Retina (tissue), 1 donor: ENCODE data around the gene CSRNP3.
A peak's percentile ranks its signal among the peaks of the same experiment; 100 is the strongest.

Experiments used
- DNase-seq: peaks from one replicate; pipeline ENCODE4 v3.0.0-alpha.2; 2016

The CSRNP3 gene, protein sequence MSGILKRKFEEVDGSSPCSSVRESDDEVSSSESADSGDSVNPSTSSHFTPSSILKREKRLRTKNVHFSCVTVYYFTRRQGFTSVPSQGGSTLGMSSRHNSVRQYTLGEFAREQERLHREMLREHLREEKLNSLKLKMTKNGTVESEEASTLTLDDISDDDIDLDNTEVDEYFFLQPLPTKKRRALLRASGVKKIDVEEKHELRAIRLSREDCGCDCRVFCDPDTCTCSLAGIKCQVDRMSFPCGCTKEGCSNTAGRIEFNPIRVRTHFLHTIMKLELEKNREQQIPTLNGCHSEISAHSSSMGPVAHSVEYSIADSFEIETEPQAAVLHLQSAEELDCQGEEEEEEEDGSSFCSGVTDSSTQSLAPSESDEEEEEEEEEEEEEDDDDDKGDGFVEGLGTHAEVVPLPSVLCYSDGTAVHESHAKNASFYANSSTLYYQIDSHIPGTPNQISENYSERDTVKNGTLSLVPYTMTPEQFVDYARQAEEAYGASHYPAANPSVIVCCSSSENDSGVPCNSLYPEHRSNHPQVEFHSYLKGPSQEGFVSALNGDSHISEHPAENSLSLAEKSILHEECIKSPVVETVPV

DNA sequence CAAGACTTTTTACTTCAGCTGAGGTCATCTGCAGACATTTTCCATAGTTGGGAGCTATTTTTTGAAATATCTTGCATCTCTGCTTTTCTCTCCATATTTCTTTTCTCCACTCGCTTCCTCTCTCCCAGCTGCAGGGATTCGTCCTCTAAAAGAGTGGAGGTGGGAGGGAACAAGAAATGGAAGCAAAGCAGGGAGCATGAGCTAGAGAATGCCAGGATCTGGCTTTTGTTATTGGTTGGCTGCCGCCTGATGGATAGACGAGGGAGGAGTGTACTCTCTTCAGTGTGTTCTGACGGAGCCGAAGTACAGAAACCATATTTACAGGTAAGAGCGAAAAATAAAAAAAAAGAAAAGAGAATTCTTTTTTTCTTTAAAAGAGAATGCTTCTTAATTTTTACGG, at the start of gene CSRNP3:
CSRNP3 (plus strand) TSS at position 282 of the 400 bp plus-strand sequence. CDS start 125,368 bp downstream, outside the sequence.
- DNase-seq, result peak; percentile 76

DNA sequence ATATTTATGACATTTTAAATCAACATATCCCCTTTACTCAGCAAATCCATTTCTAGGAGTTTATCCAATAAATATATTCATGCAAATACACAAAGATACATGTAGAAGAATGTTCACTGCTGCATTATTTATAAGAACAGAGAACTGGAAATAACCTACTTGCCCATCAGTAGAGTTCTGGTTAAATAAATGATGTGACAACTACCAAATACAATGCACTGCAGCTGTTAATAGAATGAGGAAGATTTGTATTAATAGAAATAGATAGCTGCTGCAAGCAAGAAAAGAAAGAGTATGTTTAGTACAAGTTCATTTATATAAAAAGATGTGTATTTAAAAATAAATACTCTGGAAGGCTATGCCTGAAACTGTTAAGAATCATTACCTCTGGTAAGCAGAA, 49.3 kb upstream of the CSRNP3 start:
- no peak for DNase-seq

DNA sequence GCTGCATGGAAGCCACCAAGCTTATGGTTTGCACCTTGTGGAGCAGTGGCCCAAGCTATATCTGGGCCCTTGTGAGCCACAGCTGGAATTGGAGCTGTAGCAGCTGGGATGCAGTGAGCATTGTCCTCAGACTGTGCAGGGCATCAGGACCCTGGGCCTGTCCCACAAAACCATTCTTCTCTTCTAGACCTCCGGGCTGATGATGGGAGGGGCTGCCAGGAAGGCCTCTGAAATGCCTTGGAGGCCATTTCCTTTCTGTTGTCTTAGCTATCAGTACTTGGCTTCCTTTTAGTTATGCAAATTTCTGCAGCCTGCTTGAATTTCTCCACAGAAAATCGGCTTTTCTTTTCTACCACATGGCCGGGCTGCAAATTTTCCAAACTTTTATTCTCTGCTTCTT, 46.4 kb upstream of the CSRNP3 start:
- DNase-seq, result no peak

DNA sequence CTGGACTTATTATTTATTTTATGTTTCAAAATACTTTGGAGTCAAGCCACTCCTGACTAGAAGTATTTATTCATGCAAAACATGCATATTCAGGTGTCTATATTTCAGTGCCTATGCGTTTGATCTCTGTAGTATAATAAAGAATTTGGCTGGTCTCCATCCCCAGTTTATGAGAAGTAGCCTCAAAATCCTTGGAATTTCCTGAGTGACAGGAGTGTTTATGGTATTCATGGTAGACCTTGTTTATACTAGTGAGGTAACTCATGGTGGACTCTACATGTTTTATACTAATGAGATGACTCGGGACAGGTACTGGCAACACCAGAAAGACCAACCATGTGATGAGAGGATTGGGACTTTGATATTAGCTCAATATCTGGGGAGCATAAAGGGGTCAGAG, 43.9 kb upstream of the CSRNP3 start:
- DNase-seq, result no peak

DNA sequence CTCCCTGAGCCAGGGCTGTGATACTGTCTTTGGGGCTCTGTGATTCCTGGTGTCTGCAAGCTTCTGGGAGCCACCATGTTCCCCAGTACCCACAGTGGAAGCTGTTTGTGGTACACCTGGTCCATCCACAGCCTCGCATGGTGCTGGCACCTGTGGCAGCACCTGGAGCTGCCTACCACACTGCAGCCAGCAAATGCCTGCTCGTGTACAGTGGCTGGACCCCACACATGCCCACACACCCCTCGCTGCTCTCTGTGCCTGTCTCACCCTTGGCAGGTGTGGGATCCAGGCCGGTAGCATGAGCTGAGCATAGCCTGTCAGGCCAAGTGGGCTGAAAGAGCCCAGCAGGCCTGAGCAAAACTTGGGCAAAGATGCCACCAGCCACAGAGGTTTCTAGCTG, 41.8 kb upstream of the CSRNP3 start:
- DNase-seq, result no peak

DNA sequence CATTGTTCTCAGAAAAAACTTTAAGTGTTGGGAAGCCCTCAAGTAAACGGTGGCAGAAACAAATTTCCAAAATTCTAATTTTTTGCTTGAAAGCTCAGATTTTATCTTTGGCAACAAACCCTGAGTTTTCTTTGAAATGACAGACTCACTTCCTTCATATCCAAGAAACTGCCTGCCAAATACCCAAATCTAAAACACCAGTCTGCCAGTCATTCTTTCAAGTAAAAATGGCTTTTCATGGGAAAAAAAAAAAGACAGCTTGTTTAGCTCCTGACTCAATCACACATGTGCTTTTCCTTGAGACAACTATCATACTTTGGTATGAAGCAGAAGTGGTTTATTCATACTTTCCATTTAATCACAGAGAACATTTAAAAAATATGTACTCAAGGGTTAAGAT, 40.6 kb upstream of the CSRNP3 start:
- DNase-seq, result no peak

DNA sequence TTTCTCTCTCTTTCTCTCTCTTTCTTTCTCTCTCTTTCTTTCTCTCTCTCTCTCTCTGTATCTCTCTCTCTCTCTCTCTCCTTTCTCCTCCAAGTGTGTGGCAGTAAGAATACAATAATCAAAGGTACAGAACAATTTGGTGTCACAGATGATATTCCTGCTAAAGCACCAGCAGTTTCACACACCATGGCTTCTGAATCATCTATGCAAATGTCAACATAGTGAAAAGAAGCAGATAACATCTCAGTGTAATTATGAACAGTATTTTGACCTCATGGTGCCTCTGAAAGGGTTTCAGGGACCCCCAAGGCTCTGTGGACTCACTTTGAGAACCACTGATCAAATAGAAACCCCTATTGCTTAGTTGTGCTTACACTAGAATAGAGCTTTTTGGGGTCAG, 38.5 kb upstream of the CSRNP3 start:
- DNase-seq, result no peak

DNA sequence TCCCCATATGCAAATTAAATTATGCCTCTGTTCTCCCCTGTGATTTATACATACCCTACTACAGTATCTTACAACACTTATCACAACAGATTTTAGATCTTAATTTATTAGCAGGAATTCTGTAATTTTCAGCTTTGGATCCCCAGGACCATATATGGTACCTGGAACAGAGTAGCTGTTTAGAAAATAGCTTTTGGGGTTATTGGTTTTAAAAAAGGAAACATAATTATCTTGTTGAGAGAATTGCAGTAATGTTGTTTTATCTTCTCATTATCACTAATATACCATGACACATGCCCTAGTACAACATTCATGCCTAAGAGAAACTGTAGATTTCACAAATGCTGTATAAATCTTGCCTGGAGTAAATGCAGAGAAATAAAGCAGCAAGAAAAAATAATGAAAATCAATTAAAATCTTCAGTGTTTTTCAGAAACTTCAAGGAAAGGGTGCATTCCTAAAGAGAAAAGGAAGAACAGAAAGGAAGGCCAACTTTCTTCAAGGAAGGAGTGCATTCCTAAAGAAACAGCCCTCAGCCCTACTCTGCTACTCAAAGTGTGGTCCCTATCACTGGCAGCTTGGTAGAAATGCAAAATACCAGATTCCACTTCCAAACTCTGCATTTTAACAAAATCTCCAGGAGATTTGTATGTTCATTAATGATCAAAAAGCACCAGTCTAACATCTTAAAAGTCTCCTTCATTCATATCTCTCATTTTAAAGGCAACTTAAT, 37.1 kb upstream of the CSRNP3 start:
- no peak for DNase-seq

DNA sequence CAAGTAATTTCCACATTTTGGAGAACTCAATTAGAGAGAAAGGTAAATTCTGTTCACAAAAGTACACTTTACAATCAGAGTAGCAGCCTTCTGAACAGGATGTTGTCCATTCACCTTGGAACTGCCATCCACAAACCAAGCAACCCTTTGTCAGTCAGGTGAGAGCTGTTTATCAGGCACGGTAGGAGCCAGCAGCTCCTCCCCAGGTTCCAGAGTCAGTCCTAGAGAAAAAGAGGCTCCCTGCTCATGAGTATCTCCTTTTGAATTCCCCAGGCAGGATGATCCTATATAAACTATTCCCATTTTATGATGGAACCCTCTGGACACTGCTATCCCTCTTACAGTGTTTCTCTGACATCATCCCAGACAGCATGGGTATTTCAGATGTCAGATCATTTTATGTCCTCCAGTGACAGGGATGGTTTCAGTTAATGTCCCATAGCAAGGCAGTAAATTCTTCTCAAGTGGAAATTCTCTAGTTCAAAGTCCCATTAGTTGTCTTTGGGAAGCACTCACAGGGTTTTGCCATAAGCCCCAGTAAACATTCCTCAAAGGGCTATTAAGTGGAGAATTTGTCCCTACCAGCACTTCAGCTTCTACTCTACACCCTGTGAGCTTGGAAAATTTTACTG, 34.5 kb upstream of the CSRNP3 start:
- DNase-seq, result peak; percentile 21

DNA sequence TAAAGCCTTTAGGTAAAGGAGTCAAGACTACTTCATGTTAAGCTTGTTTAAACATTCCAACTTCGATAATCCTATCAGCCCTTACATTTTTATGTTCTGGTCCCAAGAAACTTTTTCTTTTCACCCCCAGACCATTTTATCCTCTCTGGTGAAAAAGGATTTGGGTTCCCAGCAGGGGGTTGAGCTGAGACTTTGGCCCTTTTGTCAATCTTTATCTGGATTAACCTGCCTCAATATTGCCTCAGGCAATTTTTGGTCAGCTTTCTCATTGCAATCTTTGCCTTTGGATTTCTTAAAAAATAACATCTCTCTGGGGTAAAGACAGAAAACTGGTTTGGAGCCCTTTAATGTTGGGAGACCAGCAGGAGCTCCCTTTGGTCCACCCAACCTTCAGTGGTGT, 33.9 kb upstream of the CSRNP3 start:
- DNase-seq, result no peak

DNA sequence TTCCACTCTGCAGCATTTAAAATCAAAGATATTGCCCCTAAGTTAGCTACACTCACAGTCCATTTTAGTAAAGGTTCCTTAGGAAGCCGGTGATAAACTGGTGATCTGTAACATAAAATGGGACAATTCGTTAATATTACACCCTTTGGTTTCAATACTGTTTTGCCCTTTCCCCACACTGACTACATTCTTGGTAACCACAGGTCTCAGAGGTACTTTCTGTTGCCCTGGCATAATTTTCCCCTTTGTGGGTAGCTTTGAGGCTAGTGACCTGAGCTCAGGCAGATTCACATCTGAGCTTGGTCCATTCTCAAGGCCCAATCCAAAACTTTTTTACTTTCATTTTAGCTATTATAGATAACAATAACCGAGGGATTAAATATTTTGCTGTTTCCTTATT, 32.9 kb upstream of the CSRNP3 start:
- DNase-seq, result no peak

DNA sequence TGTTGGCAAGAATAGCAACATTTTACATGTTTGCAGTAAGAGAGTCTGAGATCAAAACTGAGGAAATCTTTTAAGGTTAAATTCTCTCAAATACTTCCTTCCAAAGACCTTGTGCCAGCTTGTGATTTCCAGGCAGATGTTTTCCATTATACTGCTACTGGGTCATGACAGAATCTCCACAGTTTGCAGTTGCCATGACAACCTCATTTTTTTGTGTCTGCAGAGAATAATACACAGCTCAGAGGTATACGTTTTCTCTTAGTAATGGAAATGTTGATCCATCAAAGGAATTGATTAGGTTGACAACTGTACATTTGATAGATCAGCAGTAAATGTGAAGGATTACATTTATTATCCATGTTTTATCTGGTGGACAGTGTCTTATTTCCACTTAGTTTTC, 29.1 kb upstream of the CSRNP3 start:
- DNase-seq, result no peak

DNA sequence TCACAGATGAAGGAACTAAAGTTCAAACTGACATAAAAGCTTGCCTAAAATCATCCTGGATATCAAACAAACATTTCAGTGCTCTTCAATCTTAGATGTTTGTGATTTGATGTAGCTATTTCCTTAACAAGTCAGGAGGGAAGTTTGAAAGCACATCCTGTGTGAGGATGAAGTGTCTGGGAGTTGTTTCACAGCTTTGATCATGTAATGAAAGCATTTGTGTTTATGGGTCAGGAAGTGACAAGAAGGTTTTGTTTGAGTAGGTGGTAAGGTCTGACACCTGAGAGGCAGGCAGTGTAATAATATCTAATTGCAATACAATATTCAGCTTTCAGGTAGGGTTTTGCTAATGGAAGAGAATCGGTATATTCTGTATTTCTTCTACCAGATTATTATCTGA, 26.0 kb upstream of the CSRNP3 start:
- DNase-seq, result no peak

DNA sequence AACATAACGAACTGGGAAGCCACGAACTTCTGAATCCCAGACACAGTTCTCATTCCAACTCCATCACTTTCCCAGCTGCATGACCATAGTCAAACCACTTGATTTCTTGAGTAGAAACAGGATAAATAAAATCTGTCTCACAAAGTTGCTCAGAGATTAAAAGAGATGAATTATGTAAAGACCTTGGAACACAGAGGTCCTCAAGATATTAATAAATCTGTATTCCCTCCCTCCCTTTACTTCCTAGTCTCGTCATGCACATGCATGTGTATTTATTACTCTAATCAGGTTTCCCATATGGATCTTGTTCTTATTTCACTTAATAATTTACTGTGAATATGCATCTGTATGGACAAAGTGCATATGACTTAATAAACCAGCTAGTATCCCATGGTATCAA, 21.1 kb upstream of the CSRNP3 start:
- no peak for DNase-seq

DNA sequence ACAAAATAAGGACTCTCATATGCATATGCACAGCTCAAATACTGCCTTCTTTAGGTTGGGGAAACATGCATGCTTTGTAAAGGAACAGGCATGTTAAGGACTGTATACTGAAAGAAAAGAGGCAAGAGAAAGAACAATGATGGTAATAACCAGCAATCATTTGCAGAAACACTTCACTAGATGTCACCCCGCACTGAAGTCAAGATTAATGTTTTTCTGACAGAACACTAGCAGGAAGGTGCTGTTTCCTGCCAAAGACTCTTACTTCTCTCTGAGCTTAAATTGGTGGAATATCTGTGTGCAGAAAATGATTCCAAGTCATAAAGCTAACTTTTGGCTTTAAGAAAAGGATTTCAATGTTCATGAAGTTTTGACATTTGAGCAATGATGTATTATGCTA, 19.3 kb upstream of the CSRNP3 start:
- DNase-seq, result no peak

DNA sequence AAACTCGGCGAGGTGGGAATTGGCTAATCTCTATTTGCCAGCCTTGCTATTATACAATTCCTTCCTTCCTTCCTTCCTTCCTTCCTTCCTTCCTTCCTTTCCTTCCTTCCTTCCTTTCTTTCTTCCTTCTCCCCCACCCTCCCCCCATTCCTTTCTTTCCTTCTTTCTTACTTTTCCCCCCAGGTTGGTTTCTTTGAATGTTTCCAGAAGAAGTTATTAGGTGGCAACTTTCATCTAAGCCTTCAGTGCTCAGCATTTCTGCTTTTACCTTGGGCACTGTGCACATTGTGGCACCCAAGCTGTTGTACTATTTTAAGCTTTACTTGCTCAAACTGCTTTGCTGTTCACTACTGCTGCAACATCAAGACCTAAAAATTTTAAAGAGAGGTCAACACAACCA, 17.2 kb upstream of the CSRNP3 start:
- no peak for DNase-seq

DNA sequence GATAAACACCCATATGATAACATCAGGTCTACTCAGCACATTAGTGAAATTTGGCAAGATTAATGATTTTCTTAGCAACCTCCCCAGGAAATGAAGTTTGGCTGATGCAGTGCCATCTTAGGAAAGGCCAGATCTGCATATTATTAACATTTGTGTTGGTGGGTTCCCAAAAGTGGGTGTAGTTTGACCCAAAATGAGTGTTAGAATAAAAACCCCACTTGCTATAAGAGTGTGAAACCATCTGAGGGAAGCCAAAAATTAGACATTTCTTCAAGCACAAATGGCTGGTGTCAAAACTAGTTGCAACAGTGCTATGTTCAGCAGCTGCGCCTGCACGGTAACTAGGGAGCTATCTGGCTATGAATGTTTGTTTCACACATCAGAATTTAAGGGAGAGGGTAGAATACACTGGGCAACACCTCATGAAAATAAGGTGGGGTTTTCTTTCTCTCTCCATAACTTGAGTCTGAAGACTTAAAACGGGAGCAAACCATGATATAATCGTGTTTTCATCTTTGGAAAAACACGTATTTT, 15.9 kb upstream of the CSRNP3 start:
- DNase-seq, result no peak

DNA sequence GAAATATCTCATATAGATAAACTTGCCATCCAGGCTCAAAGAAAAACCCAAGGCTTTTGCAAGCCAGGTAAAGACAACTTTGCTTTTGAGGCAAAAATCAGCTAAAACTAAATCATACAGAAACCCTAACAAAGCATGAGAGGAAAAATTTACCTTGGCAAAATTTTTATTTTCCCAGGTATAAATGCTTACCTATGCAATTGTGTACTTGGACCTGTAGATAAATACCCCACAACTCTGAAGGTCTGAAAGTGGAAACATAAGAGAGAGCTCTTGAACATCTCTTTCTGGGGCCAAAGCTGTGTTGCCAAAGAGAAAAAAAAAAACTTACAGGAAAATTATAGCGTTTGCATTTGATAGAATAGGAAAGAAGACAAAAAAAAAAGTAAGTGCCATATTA, 14.6 kb upstream of the CSRNP3 start:
- DNase-seq, result no peak

DNA sequence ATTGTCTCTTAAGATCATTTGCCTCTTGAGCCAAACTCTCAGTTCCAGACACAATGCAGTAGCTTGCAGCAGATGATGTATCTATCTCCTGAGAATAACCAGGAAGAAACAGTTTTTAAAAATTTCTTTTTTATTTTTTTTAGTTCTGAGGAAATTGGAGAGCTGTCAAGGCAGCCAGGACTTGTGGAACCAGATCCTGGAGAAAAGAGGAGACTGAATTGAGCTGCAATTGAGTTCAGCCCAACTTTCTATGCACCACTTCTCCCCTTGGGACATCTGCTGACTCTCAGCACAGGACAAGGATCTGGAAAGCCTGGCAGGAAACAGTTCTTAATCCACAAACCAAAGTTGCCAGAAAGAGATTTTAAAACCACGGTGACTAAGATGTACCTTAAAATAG, 13.5 kb upstream of the CSRNP3 start:
- no peak for DNase-seq

DNA sequence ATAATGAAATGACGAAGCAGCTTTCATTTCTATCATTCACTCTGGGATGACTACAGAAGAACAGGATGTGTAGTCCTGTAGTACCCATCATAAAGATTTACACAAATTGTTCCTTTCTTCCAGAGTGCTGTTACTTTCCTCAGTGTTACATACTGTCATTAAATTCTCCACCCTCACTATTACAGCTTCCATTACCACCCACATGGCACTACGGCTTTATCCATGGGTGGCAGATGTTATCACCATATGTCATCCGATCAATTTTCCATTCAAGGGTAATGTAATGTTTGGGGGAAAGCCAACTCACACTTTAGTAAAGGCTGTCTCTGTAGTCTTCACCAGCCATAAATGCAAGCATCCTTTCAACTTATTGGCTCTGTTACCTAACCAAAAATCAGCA, 7.1 kb upstream of the CSRNP3 start:
- DNase-seq, result peak; percentile 62

DNA sequence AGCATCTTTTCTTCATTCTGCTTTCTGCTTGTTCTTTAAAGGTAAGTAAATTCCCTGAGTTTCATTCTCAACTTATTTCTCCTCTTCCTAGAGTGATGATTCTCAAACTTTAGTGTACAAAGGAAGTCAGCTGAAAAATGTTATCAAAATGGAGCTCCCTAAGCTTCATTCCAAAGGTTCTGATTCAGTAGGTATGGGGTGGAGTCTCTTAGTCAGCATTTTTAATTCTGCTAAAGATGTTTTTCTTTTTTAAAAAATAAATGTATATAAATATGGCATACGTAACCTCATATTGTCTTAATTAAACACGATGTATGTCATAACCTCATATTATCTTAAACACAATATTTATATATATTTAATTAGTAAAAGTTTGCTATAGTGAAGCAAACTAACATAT, 3.1 kb upstream of the CSRNP3 start:
- no peak for DNase-seq

DNA sequence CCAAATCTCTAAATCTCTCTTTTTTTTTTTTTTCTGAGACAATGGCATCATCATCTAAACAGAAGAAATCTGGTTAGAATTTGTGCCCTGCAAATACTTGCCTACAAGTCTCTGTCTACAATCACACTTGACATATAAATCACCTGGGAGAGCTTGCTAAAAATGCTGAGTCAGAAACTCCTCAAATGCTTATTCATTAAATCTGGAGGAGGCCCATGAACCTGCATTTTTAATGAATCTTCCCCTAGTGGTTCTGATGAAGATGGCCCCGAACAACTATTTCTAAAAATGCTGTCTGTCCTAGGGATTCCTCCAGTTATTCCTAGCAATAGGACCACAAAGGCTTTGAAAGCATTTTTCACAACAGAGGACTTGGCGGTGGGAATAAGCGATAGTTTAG, 1.6 kb upstream of the CSRNP3 start:
- no peak for DNase-seq

DNA sequence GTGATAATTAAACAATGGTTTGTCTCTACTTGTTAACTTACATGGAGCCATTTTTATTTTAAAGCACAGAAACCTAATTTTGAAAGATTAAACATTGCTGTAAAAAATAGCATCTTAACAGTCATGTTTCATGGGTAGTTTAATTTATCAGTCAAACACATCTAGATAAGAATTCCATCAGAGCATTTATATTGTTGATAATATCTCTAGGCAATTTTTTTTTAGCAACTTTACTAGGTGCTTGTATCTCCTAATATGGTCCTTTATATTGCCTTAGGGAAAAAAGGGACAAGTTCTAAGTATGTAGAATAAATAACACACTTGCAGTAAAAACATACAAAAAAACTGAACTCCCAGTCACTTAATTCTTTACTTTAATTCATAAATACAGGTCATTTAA, 863 bp downstream of the CSRNP3 start:
- no peak for DNase-seq
